Ectodermal cell (in vitro differentiated cells): ENCODE data around the gene CCDC194. TPM values are rescaled to one million over a fixed set of nuclear protein-coding genes. Genes with fewer than 3 reads are reported as not detected.

Source experiments
- H3K27ac ChIP-seq: 2 replicates; pipeline ENCODE4 v1.7.0; 2013; ENCODE audit warnings: mild to moderate bottlenecking, low read depth, low read length; ENCODE audit not compliant: insufficient read depth, poor library complexity, severe bottlenecking
- H3K27me3 ChIP-seq: 2 replicates; pipeline ENCODE4 v1.7.0; 2013; ENCODE audit warnings: mild to moderate bottlenecking, low read length; ENCODE audit not compliant: insufficient read depth, control insufficient read depth, poor library complexity, severe bottlenecking
- H3K36me3 ChIP-seq: one replicate; pipeline ENCODE4 v1.7.0; 2013; ENCODE audit warnings: low read length; ENCODE audit not compliant: control insufficient read depth, insufficient read depth
- H3K4me1 ChIP-seq: one replicate; pipeline ENCODE4 v1.7.0; 2013; ENCODE audit warnings: low read length; ENCODE audit not compliant: control insufficient read depth, insufficient read depth
- H3K4me3 ChIP-seq: 2 replicates; pipeline ENCODE4 v1.7.0; 2013; ENCODE audit warnings: low read depth, low read length, control low read depth; ENCODE audit not compliant: insufficient read depth
- H3K9me3 ChIP-seq: 2 replicates; pipeline ENCODE4 v1.7.0; 2013; ENCODE audit warnings: mild to moderate bottlenecking, low read length, moderate library complexity; ENCODE audit not compliant: control insufficient read depth
- WGBS, 2 experiments: methylation state at CpG; one replicate each; pipeline ENCODE4 v1.1.7; 2013; ENCODE audit warnings: missing lambda C conversion rate in 2 of 2; 5-methylcytosine and 5-hydroxymethylcytosine counted together
- polyA plus RNA-seq, 4 experiments: library from polyadenylated mRNA; stranded (reverse); fragments of 50-300 nt; gene quantifications; one replicate each; pipeline ENCODE4 v1.2.3, GENCODE V29; 2013

CCDC194 gene, protein sequence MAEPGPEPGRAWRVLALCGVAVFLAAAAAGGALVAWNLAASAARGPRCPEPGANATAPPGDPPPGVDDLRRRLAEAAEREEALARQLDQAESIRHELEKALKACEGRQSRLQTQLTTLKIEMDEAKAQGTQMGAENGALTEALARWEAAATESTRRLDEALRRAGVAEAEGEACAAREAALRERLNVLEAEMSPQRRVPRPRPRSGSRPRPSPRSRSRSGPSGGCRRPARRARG
- 1.2 TPM for polyA plus RNA-seq (2013, experiment 1 of 4)
- 1.4 TPM for polyA plus RNA-seq (2013, experiment 2 of 4)
- polyA plus RNA-seq (2013, experiment 3 of 4), result 1.1 TPM
- polyA plus RNA-seq (2013, experiment 4 of 4), result 3.3 TPM

DNA sequence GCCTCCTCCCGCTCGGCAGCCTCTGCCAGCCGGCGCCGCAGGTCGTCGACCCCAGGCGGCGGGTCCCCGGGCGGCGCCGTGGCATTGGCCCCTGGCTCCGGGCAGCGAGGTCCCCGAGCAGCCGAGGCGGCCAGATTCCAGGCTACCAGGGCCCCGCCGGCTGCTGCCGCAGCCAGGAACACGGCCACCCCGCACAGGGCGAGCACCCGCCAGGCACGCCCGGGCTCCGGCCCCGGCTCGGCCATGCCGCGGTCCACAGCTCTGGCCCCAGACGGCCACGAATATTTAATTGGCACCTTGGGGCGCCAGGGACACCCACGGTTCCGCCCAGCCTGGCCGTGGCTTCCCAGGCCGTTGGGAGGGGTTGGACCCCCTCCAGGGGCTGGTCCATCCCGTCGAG is at the start of gene CCDC194:
CCDC194 (minus strand) TSS at position 283 of the 400 bp plus-strand sequence; CDS start at position 245, 38 bp downstream.
- Histone ChIP-seq H3K4me3 (no peak within 1 kb of the TSS), H3K27me3 (peaks cover 14% of the 10 kb centered on the region), H3K27ac (no peak within 1 kb of the TSS), H3K36me3 (no peaks in the 10 kb centered on the region), H3K4me1 (no peaks in the 10 kb centered on the region), H3K9me3 (no peaks in the 10 kb centered on the region)
- 92 to 93% methylated on average over 41 of the region's 41 CpGs for WGBS, 2 experiments

DNA sequence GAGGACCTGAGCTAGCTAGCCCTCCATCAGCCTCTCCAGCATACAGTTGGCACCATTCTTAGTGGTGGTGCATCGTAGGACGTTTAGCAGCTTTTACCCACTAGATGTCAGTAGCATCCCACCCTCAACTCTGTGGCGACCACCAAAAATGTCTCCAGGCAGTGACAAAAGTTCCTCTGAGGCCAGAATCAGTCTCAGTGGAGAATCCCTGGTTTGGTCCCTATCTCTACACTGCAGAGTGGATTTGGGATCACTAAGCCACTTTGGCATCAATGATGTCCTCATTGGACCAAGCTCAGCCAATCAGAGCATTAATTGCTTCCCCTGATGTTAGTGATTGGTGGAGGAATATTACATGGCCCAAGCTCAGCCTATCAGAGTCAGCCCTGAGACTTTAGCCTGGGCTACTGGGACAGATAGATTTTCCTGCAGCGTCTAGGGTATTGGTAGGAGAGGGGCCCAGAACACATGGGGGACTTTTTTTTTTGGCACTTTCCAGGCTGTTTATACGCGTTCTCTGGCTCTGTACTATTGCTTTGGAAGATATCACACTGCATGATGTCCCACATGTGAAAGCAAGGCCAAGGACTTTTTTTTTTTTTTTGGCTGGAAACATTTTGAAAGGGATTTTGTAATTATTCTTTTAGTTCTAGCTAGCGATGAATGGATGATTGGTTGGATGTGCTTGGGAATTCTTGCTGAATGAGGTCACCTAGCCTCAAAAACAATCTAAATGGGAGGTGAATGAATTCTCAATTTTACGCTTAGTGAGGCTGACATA is 47.4 kb upstream of the CCDC194 start:
- no peak overlapping the region for H3K27ac ChIP-seq
- no peak overlapping the region for H3K4me3 ChIP-seq
- no peaks in the 10 kb centered on the region for H3K9me3 ChIP-seq
- no peaks in the 10 kb centered on the region for H3K4me1 ChIP-seq
- H3K27me3 ChIP-seq, result no peaks in the 10 kb centered on the region
- H3K36me3 ChIP-seq, result peaks cover under 1% of the 10 kb centered on the region
- WGBS, 2 experiments, result 67 to 70% methylated on average over 8 of the region's 8 CpGs

DNA sequence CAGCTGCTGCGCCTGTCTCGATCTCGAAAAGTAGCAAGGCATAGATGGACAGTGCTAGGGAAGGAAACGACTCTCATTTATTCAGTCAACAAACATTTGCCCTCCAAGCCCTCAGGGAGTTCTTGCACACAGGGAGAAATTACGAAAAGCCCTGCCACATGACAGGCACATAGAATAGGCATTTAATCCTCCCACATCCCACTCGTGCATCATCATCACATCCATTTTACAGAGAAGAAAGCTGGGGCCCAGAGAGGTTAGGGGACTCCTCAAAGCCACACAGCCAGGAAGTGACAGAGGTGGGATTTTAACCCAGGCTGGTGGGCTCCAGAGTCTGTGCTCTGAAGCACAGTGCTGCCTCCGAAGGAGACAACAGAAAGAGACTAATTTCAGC is 42.9 kb upstream of the CCDC194 start:
- Histone ChIP-seq H3K4me3 (no peak overlapping the region), H3K27me3 (no peaks in the 10 kb centered on the region), H3K36me3 (peaks cover 5% of the 10 kb centered on the region), H3K27ac (no peak overlapping the region), H3K9me3 (no peaks in the 10 kb centered on the region), H3K4me1 (no peaks in the 10 kb centered on the region)
- 85 to 86% methylated on average over 7 of the region's 7 CpGs for WGBS, 2 experiments

DNA sequence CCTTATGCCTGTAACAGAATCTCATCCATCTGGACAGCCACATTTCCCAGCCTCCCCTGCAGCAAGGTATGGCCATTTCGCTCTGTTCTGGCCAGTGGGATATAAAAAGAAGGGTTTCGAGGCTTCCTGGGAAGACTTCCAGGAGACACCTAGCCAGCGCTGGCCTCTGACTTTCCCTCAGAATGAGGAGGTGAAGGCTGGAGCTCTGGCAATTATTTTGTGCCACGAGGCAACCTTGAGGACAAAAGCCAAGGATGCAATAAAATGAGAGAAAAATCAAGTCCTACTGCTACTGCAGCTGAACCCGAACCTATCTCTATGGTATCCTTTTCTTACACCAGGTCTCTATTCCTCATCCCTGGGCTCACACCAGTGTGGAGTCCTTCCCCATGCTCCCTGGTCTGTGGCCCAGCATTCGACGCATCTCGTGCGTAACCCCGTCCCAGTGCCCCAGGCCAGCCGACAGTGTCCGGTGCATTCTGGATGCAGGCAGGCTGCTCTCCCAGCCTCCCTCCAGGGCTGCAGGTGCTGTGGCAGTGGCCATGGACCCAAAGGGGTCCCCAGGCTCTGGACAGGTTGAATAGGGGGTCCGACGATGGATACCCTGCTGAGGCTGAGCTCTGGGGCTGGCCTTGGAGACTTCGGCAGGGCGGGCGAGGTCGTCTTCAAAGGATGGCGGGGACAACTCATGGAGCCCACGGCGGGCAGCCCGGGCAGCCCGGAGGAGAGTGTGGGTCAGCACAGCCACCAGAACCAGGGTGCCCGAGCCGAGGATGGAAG is 42.3 kb upstream of the CCDC194 start:
- H3K9me3 ChIP-seq, result no peaks in the 10 kb centered on the region
- H3K4me1 ChIP-seq, result no peaks in the 10 kb centered on the region
- no peaks in the 10 kb centered on the region for H3K27me3 ChIP-seq
- no peak overlapping the region for H3K4me3 ChIP-seq
- peaks cover 5% of the 10 kb centered on the region for H3K36me3 ChIP-seq
- H3K27ac ChIP-seq, result no peak overlapping the region
- 95 to 96% methylated on average over 25 of the region's 25 CpGs for WGBS, 2 experiments

DNA sequence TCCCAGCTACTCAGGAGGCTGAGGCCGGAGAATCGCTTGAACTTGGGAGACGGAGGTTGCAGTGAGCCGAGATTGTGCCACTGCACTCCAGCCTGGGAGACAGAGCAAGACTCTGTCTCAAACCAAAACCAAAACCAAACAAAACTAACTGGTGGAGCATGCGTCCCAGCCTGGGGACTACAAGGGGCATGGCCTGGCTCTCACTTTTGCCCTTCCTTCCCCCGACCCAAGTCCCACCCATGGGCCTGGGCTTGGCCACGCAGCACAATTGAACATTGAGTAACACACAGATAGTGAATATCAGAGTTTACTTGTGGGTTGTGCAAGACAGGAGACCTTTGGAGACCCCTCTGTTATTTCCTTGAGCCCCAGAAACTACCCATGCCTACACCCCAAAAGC is 41.2 kb upstream of the CCDC194 start:
- H3K4me3 ChIP-seq, result no peak overlapping the region
- H3K9me3 ChIP-seq, result no peaks in the 10 kb centered on the region
- peaks cover 5% of the 10 kb centered on the region for H3K36me3 ChIP-seq
- WGBS, 2 experiments, result 92 to 96% methylated on average over 7 of the region's 7 CpGs
- no peaks in the 10 kb centered on the region for H3K27me3 ChIP-seq
- H3K27ac ChIP-seq, result no peak overlapping the region
- no peaks in the 10 kb centered on the region for H3K4me1 ChIP-seq

DNA sequence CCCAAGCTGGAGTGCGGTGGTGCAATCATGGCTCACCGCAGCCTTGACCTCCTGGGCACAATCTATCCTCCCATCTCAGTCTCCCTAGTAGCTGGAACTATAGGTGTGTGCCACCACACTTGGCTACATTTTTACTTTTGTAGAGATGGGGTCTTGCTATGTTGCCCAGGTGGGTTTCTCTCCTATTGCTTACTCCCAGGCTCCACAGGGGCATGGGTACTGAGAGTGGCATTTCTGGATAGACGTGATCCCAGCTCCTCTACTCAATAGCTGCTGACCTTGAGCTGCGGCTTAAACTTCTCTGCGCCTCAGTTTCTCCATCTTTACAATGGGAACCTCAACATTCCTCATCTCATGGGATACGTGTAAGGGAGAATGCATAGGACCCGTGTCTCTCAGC is 37.4 kb upstream of the CCDC194 start:
- Histone ChIP-seq H3K4me3 (no peak overlapping the region), H3K27ac (no peak overlapping the region), H3K36me3 (peaks cover 5% of the 10 kb centered on the region), H3K9me3 (no peaks in the 10 kb centered on the region), H3K4me1 (no peaks in the 10 kb centered on the region), H3K27me3 (no peaks in the 10 kb centered on the region)
- 93 to 94% methylated on average over 7 of the region's 7 CpGs for WGBS, 2 experiments

DNA sequence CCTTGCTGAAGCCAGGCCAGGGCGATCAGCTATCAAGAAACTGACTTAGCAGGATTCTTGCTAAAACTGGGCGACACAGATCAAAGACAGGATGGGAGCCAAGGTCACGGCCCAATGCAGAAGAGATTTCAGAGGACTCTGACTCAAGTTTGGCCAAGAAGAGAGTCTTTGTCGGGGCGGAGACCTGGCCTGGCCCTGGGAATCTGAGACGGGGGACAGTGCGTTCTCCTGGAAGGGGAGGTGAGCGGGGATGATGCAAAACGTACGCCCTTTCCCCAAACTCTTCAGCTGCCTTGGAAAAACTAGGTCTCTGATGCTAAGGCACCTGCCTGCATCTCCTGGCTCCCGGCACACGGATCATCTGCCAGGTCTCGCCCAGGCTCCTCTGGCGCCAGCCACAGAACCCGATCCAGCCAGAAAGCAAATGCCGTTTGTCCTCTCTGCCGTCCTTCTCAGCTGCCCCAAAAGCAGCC is 35.7 kb upstream of the CCDC194 start:
- Histone ChIP-seq H3K36me3 (no peaks in the 10 kb centered on the region), H3K4me1 (peaks cover under 1% of the 10 kb centered on the region), H3K4me3 (no peak overlapping the region), H3K27ac (no peak overlapping the region), H3K27me3 (no peaks in the 10 kb centered on the region), H3K9me3 (no peaks in the 10 kb centered on the region)
- WGBS, 2 experiments, result 89 to 91% methylated on average over 17 of the region's 17 CpGs

DNA sequence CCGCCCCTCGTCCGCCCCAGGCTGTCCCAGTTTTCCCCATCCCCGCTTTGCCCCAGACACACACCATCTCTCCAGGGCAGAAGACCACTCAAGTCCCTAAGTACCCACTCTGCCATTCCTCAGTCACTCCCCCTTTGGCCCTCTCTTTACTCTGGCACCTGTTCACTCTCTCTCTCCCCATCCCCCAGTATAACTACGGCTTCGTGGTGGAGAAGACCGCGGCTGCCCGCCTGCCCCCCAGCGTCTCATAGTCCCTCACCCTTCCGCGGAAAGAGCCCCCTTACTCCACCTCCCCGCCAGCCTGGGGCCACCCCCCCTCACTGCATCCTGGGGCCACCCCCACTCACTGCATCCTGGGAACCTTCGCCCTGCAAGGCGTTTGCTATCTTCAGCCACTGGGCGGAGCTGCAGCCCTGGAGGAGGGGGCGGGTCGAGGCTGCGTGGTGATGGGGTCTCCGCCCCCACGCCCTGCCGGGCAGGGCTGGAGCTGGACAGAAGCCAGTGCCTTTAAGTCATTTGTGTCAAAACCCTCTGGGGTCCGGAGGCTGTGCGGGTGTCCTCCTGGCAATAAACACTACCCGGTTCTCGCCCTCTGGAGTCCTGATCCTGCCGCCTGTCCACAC is 30.9 kb upstream of the CCDC194 start:
- no peaks in the 10 kb centered on the region for H3K27me3 ChIP-seq
- 13 to 14% methylated on average over 26 to 27 of the region's 27 CpGs for WGBS, 2 experiments
- H3K36me3 ChIP-seq, result no peaks in the 10 kb centered on the region
- H3K4me1 ChIP-seq, result peaks cover 4% of the 10 kb centered on the region
- H3K27ac ChIP-seq, result no peak overlapping the region
- H3K4me3 ChIP-seq, result peak overlapping the region; percentile 16
- no peaks in the 10 kb centered on the region for H3K9me3 ChIP-seq

DNA sequence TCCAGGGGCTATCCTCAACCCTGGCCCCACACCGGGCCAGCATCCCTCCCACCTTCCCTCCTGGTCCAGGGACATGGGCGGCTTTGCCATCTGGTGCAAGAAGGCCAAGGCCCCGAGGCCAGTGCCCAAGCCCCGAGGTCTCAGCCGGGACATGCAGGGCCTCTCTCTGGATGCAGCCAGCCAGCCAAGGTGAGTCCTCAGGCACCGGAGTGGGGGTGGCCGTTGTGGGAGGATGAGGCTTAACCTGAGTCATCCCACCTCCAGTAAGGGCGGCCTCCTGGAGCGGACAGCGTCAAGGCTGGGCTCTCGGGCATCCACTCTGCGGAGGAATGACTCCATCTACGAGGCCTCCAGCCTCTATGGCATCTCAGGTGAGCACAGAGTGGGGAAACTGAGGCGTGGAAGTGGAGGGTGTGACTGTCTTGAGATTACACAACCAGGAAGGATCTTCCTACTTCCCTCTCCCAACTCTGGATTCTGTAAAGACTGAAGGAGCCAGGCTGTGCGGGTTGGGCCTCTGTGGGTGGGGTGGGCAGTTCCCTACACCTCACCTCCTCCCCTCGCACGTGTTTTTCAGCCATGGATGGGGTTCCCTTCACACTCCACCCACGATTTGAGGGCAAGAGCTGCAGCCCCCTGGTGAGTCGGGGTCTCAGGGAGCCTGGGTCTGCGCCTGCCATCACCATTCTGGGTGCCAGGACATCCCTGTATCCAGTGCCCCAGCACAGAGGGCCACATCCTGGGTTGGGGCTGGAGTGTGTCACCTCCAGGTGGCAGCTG is 29.6 kb upstream of the CCDC194 start:
- H3K4me1 ChIP-seq, result peaks cover 4% of the 10 kb centered on the region
- no peaks in the 10 kb centered on the region for H3K9me3 ChIP-seq
- H3K27me3 ChIP-seq, result no peaks in the 10 kb centered on the region
- H3K27ac ChIP-seq, result no peak overlapping the region
- no peaks in the 10 kb centered on the region for H3K36me3 ChIP-seq
- 93% methylated on average over 20 of the region's 20 CpGs for WGBS, 2 experiments
- H3K4me3 ChIP-seq, result no peak overlapping the region
